ENCODE results near the gene ADSS2.
"Not testable (repeated sequence)": the region's sequence is repeated elsewhere in the genome, so short reads cannot be mapped to it uniquely, and the experiment has no call there.

Gene ADSS2

GRCh38 chr1:244394826-244395765, 56.6 kb downstream of the ADSS2 start:
- DNase-seq: no peak

GRCh38 chr1:244394346-244394745, 57.4 kb downstream of the ADSS2 start:
- no peak for DNase-seq

GRCh38 chr1:244393604-244394176, 58.0 kb downstream of the ADSS2 start:
- DNase-seq: no peak

- DNase-seq: no peak
Observed at GRCh38 chr1:244391761-244392160, 59.9 kb downstream of the ADSS2 start.

- no peak for DNase-seq
Observed at GRCh38 chr1:244388961-244389360, 62.7 kb downstream of the ADSS2 start.

GRCh38 chr1:244387415-244387814, 64.3 kb downstream of the ADSS2 start:
- DNase-seq: no peak

- DNase-seq: no peak
Observed at GRCh38 chr1:244386595-244386994, 65.1 kb downstream of the ADSS2 start.

- DNase-seq: no peak
Observed at GRCh38 chr1:244384066-244384465, 67.6 kb downstream of the ADSS2 start.

GRCh38 chr1:244383278-244383884, 68.3 kb downstream of the ADSS2 start:
- no peak for DNase-seq

- no peak for DNase-seq
Observed at GRCh38 chr1:244381878-244382565, 69.7 kb downstream of the ADSS2 start.

GRCh38 chr1:244376126-244376525, 75.6 kb downstream of the ADSS2 start:
- no peak for DNase-seq

GRCh38 chr1:244375051-244375450, 76.7 kb downstream of the ADSS2 start:
- no peak for DNase-seq

GRCh38 chr1:244374484-244374883, 77.2 kb downstream of the ADSS2 start:
- DNase-seq: not testable (repeated sequence)

- DNase-seq: no peak
Observed at GRCh38 chr1:244371242-244372141, 80.2 kb downstream of the ADSS2 start.

- DNase-seq: no peak
Observed at GRCh38 chr1:244370060-244370637, 81.6 kb downstream of the ADSS2 start.

GRCh38 chr1:244369256-244370057, 82.3 kb downstream of the ADSS2 start:
- DNase-seq: no peak

GRCh38 chr1:244368279-244368678, 83.4 kb downstream of the ADSS2 start:
- DNase-seq: no peak

GRCh38 chr1:244367399-244368114, 84.2 kb downstream of the ADSS2 start:
- no peak for DNase-seq

- no peak for DNase-seq
Observed at GRCh38 chr1:244365809-244366208, 85.9 kb downstream of the ADSS2 start.

GRCh38 chr1:244365262-244365661, 86.4 kb downstream of the ADSS2 start:
- not testable (repeated sequence) for DNase-seq
